Thyroid gland (tissue), 4 donors: ENCODE results near the gene ALPI.

Source experiments
- CTCF ChIP-seq, 6 experiments: fragments of 200-600 bp in 3 of 6; fragments of 450-650 bp in 3 of 6; sonication (generic) in 3 of 6; IDR thresholded peaks; one replicate each; pipeline ENCODE4 v1.5.1; 2016 to 2019; ENCODE audit warnings: antibody characterized with exemption in 6 of 6, mild to moderate bottlenecking in 2 of 6, inconsistent platforms in 1 of 6, moderate library complexity in 1 of 6
- POLR2A ChIP-seq, 2 donors: fragments of 450-650 bp; IDR thresholded peaks; one replicate each; pipeline ENCODE4 v1.6.1; 2017; ENCODE audit warnings: antibody characterized with exemption in 2 of 2, mild to moderate bottlenecking in 2 of 2, moderate library complexity in 1 of 2

DNA sequence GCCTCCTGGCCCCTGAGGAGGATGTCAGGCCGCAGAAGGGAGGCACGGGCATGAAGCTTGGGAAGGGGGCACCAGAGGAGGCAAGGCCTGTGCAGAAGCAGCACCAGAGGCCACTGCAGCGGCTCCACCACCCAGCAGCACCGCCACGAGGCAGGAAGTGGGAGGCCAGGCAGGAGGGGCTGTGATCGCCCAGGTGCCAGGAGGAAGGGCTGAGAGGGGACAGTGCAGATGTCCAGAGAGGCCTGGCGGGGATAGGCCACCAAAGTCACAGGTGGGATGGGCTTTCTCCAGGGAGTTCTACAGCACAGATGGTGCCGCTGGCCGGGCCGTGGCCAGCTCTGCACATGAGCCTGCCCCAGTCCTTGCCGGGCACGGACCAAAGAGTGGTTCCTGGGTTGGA is 6.0 kb upstream of the ALPI start:
- TF ChIP-seq POLR2A (IDR thresholded peaks at IDR 0.05) (no peak), CTCF (IDR thresholded peaks at IDR 0.05) (no peak)
